NCI-H2081 treated with DMSO at 0.1 percent for 48 hours (cell line): Measurements from ENCODE around the gene F12.

Source experiments
- DNase-seq: peaks from one replicate; lab custom pipeline; 2025; lab: John Stamatoyannopoulos, UW

Gene F12

GRCh38 chr5:177355162-177355867 is 54.0 kb downstream of the F12 start:
- no peak for DNase-seq

DNA sequence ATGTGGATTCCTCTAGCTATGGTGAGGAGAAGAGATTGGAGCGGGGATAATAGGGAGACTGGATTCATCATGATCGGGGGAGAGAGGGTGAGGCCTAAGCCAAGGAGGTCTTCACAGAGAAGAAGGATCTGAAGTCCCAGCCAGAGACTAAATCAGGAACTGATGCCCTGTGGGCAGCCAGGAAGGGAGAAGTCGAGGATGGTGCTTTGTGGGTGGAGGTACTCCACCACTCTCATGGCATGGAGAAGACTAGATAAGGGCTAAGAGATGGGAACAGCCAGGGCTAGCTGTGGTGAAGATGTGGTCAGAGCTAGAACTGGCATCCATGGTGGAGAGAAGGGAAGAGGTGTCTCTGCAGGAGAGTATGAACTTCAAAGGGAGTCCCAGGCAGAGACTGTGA is 54.7 kb downstream of the F12 start:
- no peak for DNase-seq

DNA sequence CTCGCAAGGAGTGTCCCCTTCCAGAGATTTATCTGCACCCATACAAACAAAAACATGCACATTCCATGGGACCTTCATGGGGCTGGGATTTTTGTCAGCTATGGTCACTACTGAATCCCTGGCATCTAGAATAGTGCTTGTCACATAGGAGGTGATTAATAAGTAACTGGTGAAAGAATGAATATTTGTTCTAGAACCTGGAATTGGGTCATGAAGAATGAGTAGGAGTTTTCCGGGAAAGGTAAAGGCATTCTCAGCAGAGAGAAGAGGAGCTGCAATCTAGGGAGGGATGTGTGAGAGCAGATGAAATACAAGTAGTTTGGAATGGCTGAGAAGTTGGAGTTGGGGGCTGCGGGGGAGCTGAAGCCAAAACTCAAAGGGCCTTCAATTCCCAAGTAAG is 55.1 kb downstream of the F12 start:
- DNase-seq = no peak

DNA sequence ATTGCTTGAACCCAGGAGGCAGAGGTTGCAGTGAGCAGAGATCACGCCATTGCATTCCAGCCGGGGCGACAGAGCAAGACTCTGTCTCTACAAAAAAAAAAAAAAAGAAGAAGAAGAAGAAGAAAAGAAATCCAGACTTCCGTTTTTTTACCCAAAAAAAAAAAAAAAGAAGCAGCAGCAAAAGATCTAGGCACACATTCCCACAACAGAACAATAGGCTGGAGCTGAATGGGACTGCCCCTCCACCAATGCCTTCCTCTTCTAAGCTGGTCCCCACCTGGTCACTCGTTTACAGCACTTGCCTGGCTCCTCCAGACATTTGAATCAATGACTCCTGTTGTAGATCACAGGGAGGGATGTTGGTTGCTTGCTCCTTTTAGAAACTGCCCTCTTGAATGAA is 56.3 kb downstream of the F12 start:
- DNase-seq = no peak
